Immature natural killer cell (primary cell): ENCODE data around the gene FAM120B. TPM values are rescaled to one million over a fixed set of nuclear protein-coding genes. Genes with fewer than 3 reads are reported as not detected.

Source experiments
- polyA plus RNA-seq, 3 donors: library from polyadenylated mRNA; unstranded; fragments of 300-500 nt; fragmentation: Illumina TruSeq; gene quantifications; one replicate each; pipeline ENCODE4 v1.2.3, GENCODE V29; 2021

Gene FAM120B
- polyA plus RNA-seq, 3 donors from 2014 or later, result 17.4 to 43.1 (median 26.2) TPM

Other genes with a start within 250 kb of the FAM120B start
- 1 to 10 TPM in 2 of 3 donors, under 1 TPM in 1; 0.09 to 7.0 (median 2.8) TPM for gene DLL1, start 15.7 kb upstream of the FAM120B start, polyA plus RNA-seq
- 100 to 1,000 TPM; 500 to 935 (median 673) TPM for gene PSMB1, start 246.5 kb downstream of the FAM120B start, polyA plus RNA-seq
- 10 to 100 TPM in 2 of 3 donors, 1 to 10 TPM in 1; 9.4 to 19.8 (median 10.3) TPM for gene TBP, start 247.6 kb downstream of the FAM120B start, polyA plus RNA-seq